H9 (cell line): ENCODE data around the gene B9D1. TPM values are rescaled to one million over a fixed set of nuclear protein-coding genes. Genes with fewer than 3 reads are reported as not detected.

ENCODE experiments used
- DNase-seq: peaks from one replicate; pipeline ENCODE4 v3.0.0-alpha.2; 2017
- H2AFZ ChIP-seq: one replicate; pipeline ENCODE4 v1.6.1; 2013; ENCODE audit warnings: mild to moderate bottlenecking, low read length, control low read depth, moderate library complexity
- H2AK5ac ChIP-seq: 2 replicates; pipeline ENCODE4 v1.6.1; 2013; ENCODE audit warnings: low read length, control low read depth, mixed read lengths; ENCODE audit not compliant: insufficient read length
- H2BK120ac ChIP-seq: one replicate; pipeline ENCODE4 v1.6.1; 2013; ENCODE audit warnings: low read depth, mild to moderate bottlenecking, low read length, control low read depth, inconsistent platforms; ENCODE audit not compliant: poor library complexity, severe bottlenecking
- H2BK12ac ChIP-seq: 2 replicates; pipeline ENCODE4 v1.6.1; 2013; ENCODE audit warnings: low read length, control low read depth, mixed read lengths, low read depth; ENCODE audit not compliant: insufficient read length
- H2BK15ac ChIP-seq: 2 replicates; pipeline ENCODE4 v1.6.1; 2013; ENCODE audit warnings: low read depth, low read length, control low read depth
- H2BK20ac ChIP-seq: one replicate; pipeline ENCODE4 v1.6.1; 2013; ENCODE audit warnings: low read depth, mild to moderate bottlenecking, low read length, control low read depth, inconsistent platforms; ENCODE audit not compliant: poor library complexity, severe bottlenecking
- H2BK5ac ChIP-seq: 2 replicates; pipeline ENCODE4 v1.6.1; 2013; ENCODE audit warnings: low read length, control low read depth, mixed read lengths; ENCODE audit not compliant: insufficient read length
- H3K14ac ChIP-seq: 2 replicates; pipeline ENCODE4 v1.6.1; 2013; ENCODE audit warnings: low read length, control low read depth; ENCODE audit not compliant: insufficient read depth
- H3K18ac ChIP-seq: 2 replicates; pipeline ENCODE4 v1.6.1; 2013; ENCODE audit warnings: low read depth, mild to moderate bottlenecking, mixed read lengths, low read length, control low read depth; ENCODE audit not compliant: insufficient read length
- H3K23ac ChIP-seq: 2 replicates; pipeline ENCODE4 v1.6.1; 2013; ENCODE audit warnings: low read length, control low read depth, mixed read lengths, low read depth; ENCODE audit not compliant: insufficient read length
- H3K23me2 ChIP-seq: 2 replicates; pipeline ENCODE4 v1.6.1; 2013; ENCODE audit warnings: low read depth, mild to moderate bottlenecking, mixed read lengths, low read length, control low read depth; ENCODE audit not compliant: insufficient read length, poor library complexity, severe bottlenecking
- H3K27ac ChIP-seq: 2 replicates; pipeline ENCODE4 v1.5.1; 2013; ENCODE audit warnings: low read length, control low read depth, mixed read lengths, low read depth; ENCODE audit not compliant: insufficient read length
- H3K27me3 ChIP-seq: 2 replicates; pipeline ENCODE4 v1.6.1; 2013; ENCODE audit warnings: low read length, control low read depth, inconsistent platforms; ENCODE audit not compliant: insufficient read depth
- H3K4ac ChIP-seq: 2 replicates; pipeline ENCODE4 v1.6.1; 2013; ENCODE audit warnings: low read depth, mild to moderate bottlenecking, control low read depth, inconsistent platforms, low read length, moderate library complexity
- H3K4me1 ChIP-seq: 2 replicates; pipeline ENCODE4 v1.6.1; 2013; ENCODE audit warnings: low read length, control low read depth, inconsistent platforms; ENCODE audit not compliant: insufficient read depth
- H3K4me2 ChIP-seq: 2 replicates; pipeline ENCODE4 v1.6.1; 2013; ENCODE audit warnings: low read length, control low read depth, mixed read lengths; ENCODE audit not compliant: insufficient read length, insufficient read depth
- H3K56ac ChIP-seq: 2 replicates; pipeline ENCODE4 v1.6.1; 2013; ENCODE audit warnings: low read depth, mild to moderate bottlenecking, mixed read lengths, low read length, control low read depth; ENCODE audit not compliant: insufficient read length
- H3K79me1 ChIP-seq: 2 replicates; pipeline ENCODE4 v1.6.1; 2013; ENCODE audit warnings: low read depth, mild to moderate bottlenecking, moderate library complexity, low read length, control low read depth, inconsistent platforms; ENCODE audit not compliant: insufficient read depth, poor library complexity, severe bottlenecking
- H3K79me2 ChIP-seq: 2 replicates; pipeline ENCODE4 v1.6.1; 2013; ENCODE audit warnings: low read length, control low read depth, inconsistent platforms; ENCODE audit not compliant: insufficient read depth
- H3K9ac ChIP-seq: 2 replicates; pipeline ENCODE4 v1.6.1; 2013; ENCODE audit warnings: low read length, control low read depth, mixed read lengths; ENCODE audit not compliant: insufficient read length; ENCODE audit errors: extremely low read depth
- H3K9me3 ChIP-seq: one replicate; pipeline ENCODE4 v1.6.1; 2013; ENCODE audit warnings: low read depth, low read length, inconsistent platforms; ENCODE audit not compliant: control insufficient read depth
- H3T11ph ChIP-seq: one replicate; pipeline ENCODE4 v1.6.1; 2013; ENCODE audit warnings: mild to moderate bottlenecking, low read length, control low read depth, inconsistent platforms
- H4K20me1 ChIP-seq: one replicate; pipeline ENCODE4 v1.6.1; 2013; ENCODE audit not compliant: control insufficient read depth, insufficient read length, insufficient read depth
- H4K5ac ChIP-seq: 2 replicates; pipeline ENCODE4 v1.6.1; 2013; ENCODE audit warnings: low read depth, mild to moderate bottlenecking, mixed read lengths, low read length, control low read depth; ENCODE audit not compliant: insufficient read length
- H4K8ac ChIP-seq: replicated peaks from 2 replicates; pipeline ENCODE4 v1.6.1; 2013; ENCODE audit warnings: low read length, control low read depth, mixed read lengths, low read depth; ENCODE audit not compliant: insufficient read length
- H4K91ac ChIP-seq: 2 replicates; pipeline ENCODE4 v1.6.1; 2013; ENCODE audit warnings: low read depth, mild to moderate bottlenecking, moderate library complexity, mixed read lengths, low read length, control low read depth; ENCODE audit not compliant: insufficient read length
- H3K27ac Mint-ChIP-seq, 3 experiments: 2 replicates in 2 of 3; 3 replicates in 1 of 3; pipeline ENCODE4 v1.8.0; 2020 to 2021; ENCODE audit warnings: mixed read lengths in 3 of 3, mild to moderate bottlenecking in 1 of 3, moderate library complexity in 1 of 3
- H3K27me3 Mint-ChIP-seq: 2 replicates; pipeline ENCODE4 v1.8.0; 2021; ENCODE audit warnings: low read depth, mild to moderate bottlenecking, moderate library complexity, mixed read lengths
- H3K36me3 Mint-ChIP-seq, 3 experiments: 2 replicates in 2 of 3; 3 replicates in 1 of 3; pipeline ENCODE4 v1.8.0; 2020 to 2021; ENCODE audit warnings: low read depth in 3 of 3, mixed read lengths in 3 of 3; ENCODE audit not compliant: insufficient read depth in 1 of 3
- H3K4me1 Mint-ChIP-seq, 2 experiments: 2 replicates each; pipeline ENCODE4 v1.8.0; 2020; ENCODE audit warnings: mixed read lengths in 2 of 2
- H3K4me3 Mint-ChIP-seq, 2 experiments: 2 replicates in 1 of 2; 3 replicates in 1 of 2; pipeline ENCODE4 v1.8.0; 2020 to 2021; ENCODE audit warnings: mild to moderate bottlenecking in 2 of 2, mixed read lengths in 2 of 2, moderate library complexity in 1 of 2
- H3K9me3 Mint-ChIP-seq, 2 experiments: 2 replicates in 1 of 2; 3 replicates in 1 of 2; pipeline ENCODE4 v1.8.0; 2020; ENCODE audit warnings: mild to moderate bottlenecking in 2 of 2, mixed read lengths in 2 of 2, moderate library complexity in 1 of 2
- CTCF ChIP-seq: fragments of 200-600 bp; sonication (generic); conservative IDR thresholded peaks from 3 replicates; pipeline ENCODE4 v1.8.0; 2021; ENCODE audit warnings: antibody characterized with exemption, mild to moderate bottlenecking
- WGBS: extraction: QIAGEN DNeasy Blood & Tissue Kit; methylation state at CpG from one replicate; pipeline ENCODE4 v1.1.7; 2013; ENCODE audit warnings: missing lambda C conversion rate, low lambda C conversion rate, mixed read lengths; ENCODE audit not compliant: insufficient read length; ENCODE audit errors: extremely low coverage; 5-methylcytosine and 5-hydroxymethylcytosine counted together
- total RNA-seq: library from RNA; stranded (reverse); gene quantifications from 2 replicates; pipeline ENCODE4 v1.2.1, GENCODE V29; 2021

The B9D1 gene
- total RNA-seq, 1 experiment from 2014 or later: 30.4 TPM

- H3K56ac ChIP-seq: no peak overlapping the region
These were observed 15.3 kb upstream of the B9D1 start for GRCh38 chr17:19377602-19378415.

More at GRCh38 chr17:19377602-19378415, 15.3 kb upstream of the B9D1 start:
- peaks cover 6% of the 10 kb centered on the region for H3K79me1 ChIP-seq
- H2BK12ac ChIP-seq: no peak overlapping the region
- H2BK120ac ChIP-seq: no peak overlapping the region
- H3K27me3 ChIP-seq: no peaks in the 10 kb centered on the region
- H2BK20ac ChIP-seq: no peak overlapping the region
- no CpG with 5 or more reads among the region's 67 CpGs for WGBS
- H4K20me1 ChIP-seq: no peaks in the 10 kb centered on the region
- no peak overlapping the region for H3K23ac ChIP-seq
- no peak overlapping the region for H4K8ac ChIP-seq
- H2BK15ac ChIP-seq: no peak overlapping the region
- no peak overlapping the region for H4K91ac ChIP-seq
- peak overlapping the region; percentile 42 for H3K27ac ChIP-seq
- TF ChIP-seq CTCF: no peak
- peak overlapping the region; percentile 73 for H3K9ac ChIP-seq
- DNase-seq: peak; percentile 100
- H3K4me2 ChIP-seq: peak overlapping the region; percentile 93
- H3K27ac Mint-ChIP-seq: peak overlapping the region; percentile 98 to 99 (median 99)
- peaks cover 7% of the 10 kb centered on the region for H3K23me2 ChIP-seq
- no peak overlapping the region for H4K5ac ChIP-seq
- peaks cover 13 to 23% of the 10 kb centered on the region in 2 experiments for H3K4me1 Mint-ChIP-seq
- H3K9me3 ChIP-seq: no peaks in the 10 kb centered on the region
- peak overlapping the region; percentile 97 to 98 for H3K4me3 Mint-ChIP-seq
- H2AFZ ChIP-seq: no peak overlapping the region
- H3K14ac ChIP-seq: peak overlapping the region; percentile 79; the same call in 1 of the 2 replicates
- H3T11ph ChIP-seq: no peak overlapping the region
- H3K18ac ChIP-seq: peak overlapping the region; percentile 74
- no peaks in the 10 kb centered on the region for H3K27me3 Mint-ChIP-seq
- peaks cover 22 to 40% (median 36%) of the 10 kb centered on the region in 3 experiments; a peak in 6 of 7 replicates for H3K36me3 Mint-ChIP-seq
- H3K4ac ChIP-seq: no peak overlapping the region
- peaks cover 4% of the 10 kb centered on the region; the same call in 1 of the 2 replicates for H3K79me2 ChIP-seq
- no peaks in the 10 kb centered on the region for H3K9me3 Mint-ChIP-seq
- no peak overlapping the region for H2BK5ac ChIP-seq
- H2AK5ac ChIP-seq: no peak overlapping the region
- peaks cover 2% of the 10 kb centered on the region; the same call in 1 of the 2 replicates for H3K4me1 ChIP-seq
